NCI-H1436 treated with DMSO at 0.1 percent for 48 hours (cell line): ENCODE results near the gene DHRSX.
"Not testable (repeated sequence)": the region's sequence is repeated elsewhere in the genome, so short reads cannot be mapped to it uniquely, and the experiment has no call there.

Experiments used
- DNase-seq: peaks from one replicate; lab custom pipeline; 2025; lab: John Stamatoyannopoulos, UW

DHRSX gene

GRCh38 chrX:2519638-2520037 is 18.9 kb upstream of the DHRSX start:
- not testable (repeated sequence) for DNase-seq

- DNase-seq = no peak
These were observed 16.3 kb upstream of the DHRSX start for GRCh38 chrX:2517055-2517454.

GRCh38 chrX:2516623-2517022 is 15.8 kb upstream of the DHRSX start:
- no peak for DNase-seq

GRCh38 chrX:2514131-2514530 is 13.4 kb upstream of the DHRSX start:
- DNase-seq = no peak

- no peak for DNase-seq
These were observed 12.4 kb upstream of the DHRSX start for GRCh38 chrX:2513121-2513664.

- no peak for DNase-seq
These were observed 11.7 kb upstream of the DHRSX start for GRCh38 chrX:2512501-2512900.

GRCh38 chrX:2511326-2511725 is 10.6 kb upstream of the DHRSX start:
- no peak for DNase-seq

GRCh38 chrX:2508648-2509335 is 8.0 kb upstream of the DHRSX start:
- DNase-seq = no peak

GRCh38 chrX:2507904-2508627 is 7.3 kb upstream of the DHRSX start:
- DNase-seq = no peak

GRCh38 chrX:2507196-2507595 is 6.4 kb upstream of the DHRSX start:
- DNase-seq = no peak

GRCh38 chrX:2505341-2505740 is 4.6 kb upstream of the DHRSX start:
- DNase-seq = not testable (repeated sequence)

GRCh38 chrX:2504706-2505332 is 4.0 kb upstream of the DHRSX start:
- DNase-seq = no peak

- DNase-seq = no peak
These were observed 3.1 kb upstream of the DHRSX start for GRCh38 chrX:2503591-2504500.

GRCh38 chrX:2502668-2503519 is 2.1 kb upstream of the DHRSX start:
- no peak for DNase-seq

- DNase-seq = no peak
These were observed 1.4 kb upstream of the DHRSX start for GRCh38 chrX:2502120-2502667.

GRCh38 chrX:2501559-2502102 is 855 bp upstream of the DHRSX start:
- no peak for DNase-seq

- DNase-seq = no peak
These were observed 529 bp downstream of the DHRSX start for GRCh38 chrX:2500091-2500802.

- DNase-seq = no peak
These were observed 1.3 kb downstream of the DHRSX start for GRCh38 chrX:2499507-2499906.

GRCh38 chrX:2498781-2499302 is 1.9 kb downstream of the DHRSX start:
- DNase-seq = no peak
